Measurements from ENCODE around the gene GRIP1. TPM values are rescaled to one million over a fixed set of nuclear protein-coding genes. Genes with fewer than 3 reads are reported as not detected.

GRIP1 gene
- total RNA-seq, 2 donors from 2014 or later: 0.28 TPM; not detected in 1

- Histone ChIP-seq H3K36me3 (no peaks in the 10 kb centered on the region), H3K9me3 (no peaks in the 10 kb centered on the region), H3K4me1 (ENCODE audit: control insufficient read depth in 1 of 2, low read depth in 2 of 2) (no peaks in the 10 kb centered on the region), H3K27me3 (replicated peaks; ENCODE audit: insufficient read depth) (no peaks in the 10 kb centered on the region), H3K4me3 (no peak overlapping the region), H3K27ac (no peak overlapping the region)
- no peak for TF ChIP-seq CTCF (IDR thresholded peaks at IDR 0.05)
- ATAC-seq (ENCODE audit: insufficient number of reproducible peaks, low FRiP score, low read depth) (no peak), DNase-seq (ENCODE audit: low spot score) (no peak)
These were observed 183.2 kb downstream of the GRIP1 start for GRCh38 chr12:66495709-66496108.

- no peaks in the 10 kb centered on the region for H3K4me1 ChIP-seq (ENCODE audit: control insufficient read depth in 1 of 2, low read depth in 2 of 2)
- ATAC-seq (ENCODE audit: insufficient number of reproducible peaks, low FRiP score, low read depth): no peak
- no peak for TF ChIP-seq CTCF (IDR thresholded peaks at IDR 0.05)
- no peaks in the 10 kb centered on the region for H3K9me3 ChIP-seq
- H3K36me3 ChIP-seq: no peaks in the 10 kb centered on the region
- no peak overlapping the region for H3K27ac ChIP-seq
- H3K4me3 ChIP-seq: no peak overlapping the region
- no peaks in the 10 kb centered on the region for H3K27me3 ChIP-seq (replicated peaks; ENCODE audit: insufficient read depth)
- DNase-seq (ENCODE audit: low spot score): no peak
These were observed 185.1 kb downstream of the GRIP1 start for GRCh38 chr12:66493819-66494218.

- H3K36me3 ChIP-seq: no peaks in the 10 kb centered on the region
- TF ChIP-seq CTCF (IDR thresholded peaks at IDR 0.05): no peak
- no peak for ATAC-seq (ENCODE audit: insufficient number of reproducible peaks, low FRiP score, low read depth)
These were observed 187.0 kb downstream of the GRIP1 start for GRCh38 chr12:66491853-66492252.

DNA sequence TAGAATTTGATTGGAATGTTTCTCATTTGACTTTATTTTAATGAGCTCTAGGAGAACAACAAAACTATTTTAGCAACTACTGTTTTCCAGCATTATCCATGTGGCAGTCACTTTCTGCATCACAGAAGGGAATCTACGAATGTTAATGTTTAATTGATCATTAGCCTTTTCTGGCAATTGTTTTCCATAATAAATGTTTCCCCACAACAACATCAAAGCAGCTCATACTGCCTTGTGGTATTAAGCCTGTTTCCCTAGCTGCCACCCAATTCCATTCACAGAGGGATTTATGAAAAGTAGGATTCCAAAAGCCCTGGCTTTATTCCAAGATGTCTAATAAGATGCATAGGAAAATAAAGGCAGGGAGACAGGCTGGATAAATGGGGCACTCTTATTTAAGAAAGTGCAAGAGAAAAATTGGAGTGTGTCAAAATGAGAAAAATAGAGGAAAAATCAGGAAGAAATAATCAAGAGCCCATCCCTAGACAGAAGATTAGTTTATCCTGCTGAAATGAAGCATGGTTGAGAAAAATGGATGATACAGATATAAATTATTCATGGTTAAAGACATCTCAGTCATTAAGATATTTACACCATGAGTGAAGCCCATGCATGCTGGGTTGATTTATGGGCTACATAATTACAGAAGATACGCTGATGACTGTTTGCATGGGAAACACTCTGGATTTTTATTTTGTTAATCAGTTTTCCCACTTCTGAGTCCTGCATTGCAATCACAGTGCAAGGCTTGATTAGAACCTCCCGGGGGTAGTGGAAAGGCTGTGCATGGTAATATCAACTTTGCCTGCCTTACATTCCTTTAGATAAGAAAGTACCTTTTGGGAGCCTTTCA lies 196.3 kb downstream of the GRIP1 start:
- ATAC-seq (ENCODE audit: insufficient number of reproducible peaks, low FRiP score, low read depth) (no peak), DNase-seq (ENCODE audit: low spot score) (no peak)
- Histone ChIP-seq H3K36me3 (no peaks in the 10 kb centered on the region), H3K4me1 (ENCODE audit: control insufficient read depth in 1 of 2, low read depth in 2 of 2) (no peaks in the 10 kb centered on the region), H3K9me3 (no peaks in the 10 kb centered on the region), H3K27me3 (replicated peaks; ENCODE audit: insufficient read depth) (no peaks in the 10 kb centered on the region), H3K27ac (no peak overlapping the region), H3K4me3 (no peak overlapping the region)
- no peak for TF ChIP-seq CTCF (IDR thresholded peaks at IDR 0.05)

More at GRCh38 chr12:66491853-66492252, 187.0 kb downstream of the GRIP1 start:
- DNase-seq (ENCODE audit: low spot score): no peak
- H3K4me1 ChIP-seq (ENCODE audit: control insufficient read depth in 1 of 2, low read depth in 2 of 2): no peaks in the 10 kb centered on the region
- no peak overlapping the region for H3K27ac ChIP-seq
- no peak overlapping the region for H3K4me3 ChIP-seq
- H3K27me3 ChIP-seq (replicated peaks; ENCODE audit: insufficient read depth): no peaks in the 10 kb centered on the region
- H3K9me3 ChIP-seq: no peaks in the 10 kb centered on the region

DNA sequence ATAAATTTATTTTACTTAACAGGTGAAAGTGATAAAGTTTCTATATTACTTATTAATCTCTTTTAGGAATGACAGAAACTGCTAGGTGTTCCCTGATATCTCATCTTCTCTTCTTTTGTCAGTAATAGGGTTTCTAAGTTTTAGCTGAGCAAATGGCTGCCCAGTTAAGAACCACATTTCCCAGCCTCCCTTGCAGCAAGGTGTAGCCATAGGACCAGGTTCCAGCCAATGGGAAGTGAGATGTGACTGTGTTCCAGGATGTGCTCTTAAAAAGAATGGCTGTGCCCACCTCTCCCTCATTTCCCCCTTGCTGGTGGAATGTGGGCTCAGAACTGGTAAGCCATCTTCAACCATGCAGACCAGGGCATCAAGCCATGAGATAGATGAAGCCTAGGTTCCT lies 210.9 kb downstream of the GRIP1 start:
- Histone ChIP-seq H3K4me3 (no peak overlapping the region), H3K9me3 (no peaks in the 10 kb centered on the region), H3K27me3 (replicated peaks; ENCODE audit: insufficient read depth) (no peaks in the 10 kb centered on the region), H3K27ac (no peak overlapping the region), H3K36me3 (no peaks in the 10 kb centered on the region), H3K4me1 (ENCODE audit: control insufficient read depth in 1 of 2, low read depth in 2 of 2) (no peaks in the 10 kb centered on the region)
- no peak for TF ChIP-seq CTCF (IDR thresholded peaks at IDR 0.05)
- DNase-seq (ENCODE audit: low spot score): no peak
- ATAC-seq (ENCODE audit: insufficient number of reproducible peaks, low FRiP score, low read depth): no peak

Measured in thoracic aorta (tissue), 2 donors.